GM21529 (cell line): ENCODE data around the gene CCDC63.
A peak's percentile ranks its signal among the peaks of the same experiment; 100 is the strongest.

Experiments used
- ATAC-seq: cut with Tn5 transposase; IDR thresholded peaks from one replicate; pipeline ENCODE4 v1.9.1; 2021; ENCODE audit not compliant: unreplicated experiment

CCDC63 gene

DNA sequence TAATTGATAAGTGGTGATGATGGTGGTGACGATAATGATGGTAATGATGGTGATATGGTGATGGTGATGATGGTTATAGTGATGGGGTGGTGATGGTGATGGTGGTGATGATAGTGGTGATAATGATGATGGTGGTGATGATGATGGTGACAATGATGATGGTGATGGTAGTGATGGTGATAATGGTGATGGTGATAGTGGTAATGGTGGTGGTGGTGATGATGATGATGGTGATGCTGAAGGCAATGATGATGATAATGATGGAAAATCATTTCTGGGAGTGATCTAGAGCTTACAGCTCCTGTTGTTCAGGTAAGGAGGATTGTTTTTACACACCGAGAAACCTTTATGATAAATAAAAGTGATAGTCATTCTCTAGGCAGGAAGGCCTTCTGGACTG, 33.9 kb downstream of the CCDC63 start:
- ATAC-seq = no peak

DNA sequence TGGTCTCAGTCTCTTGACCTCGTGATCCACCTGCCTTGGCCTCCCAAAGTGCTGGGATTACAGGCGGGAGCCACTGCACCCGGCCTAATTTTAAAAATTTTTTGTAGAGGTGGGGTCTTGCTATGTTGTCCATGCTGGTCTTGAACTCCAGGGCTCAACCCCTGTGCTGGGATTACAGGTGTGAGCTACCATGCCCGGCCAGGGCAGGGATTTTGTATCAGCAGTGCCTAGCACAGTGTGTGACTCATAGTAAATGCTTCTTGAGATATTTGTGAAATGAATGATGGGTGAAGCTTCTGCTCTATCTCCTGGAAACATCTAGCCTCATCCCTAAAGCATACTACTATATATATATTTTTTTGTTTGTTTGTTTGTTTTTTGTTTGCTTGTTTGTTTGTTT, 36.5 kb downstream of the CCDC63 start:
- no peak for ATAC-seq

DNA sequence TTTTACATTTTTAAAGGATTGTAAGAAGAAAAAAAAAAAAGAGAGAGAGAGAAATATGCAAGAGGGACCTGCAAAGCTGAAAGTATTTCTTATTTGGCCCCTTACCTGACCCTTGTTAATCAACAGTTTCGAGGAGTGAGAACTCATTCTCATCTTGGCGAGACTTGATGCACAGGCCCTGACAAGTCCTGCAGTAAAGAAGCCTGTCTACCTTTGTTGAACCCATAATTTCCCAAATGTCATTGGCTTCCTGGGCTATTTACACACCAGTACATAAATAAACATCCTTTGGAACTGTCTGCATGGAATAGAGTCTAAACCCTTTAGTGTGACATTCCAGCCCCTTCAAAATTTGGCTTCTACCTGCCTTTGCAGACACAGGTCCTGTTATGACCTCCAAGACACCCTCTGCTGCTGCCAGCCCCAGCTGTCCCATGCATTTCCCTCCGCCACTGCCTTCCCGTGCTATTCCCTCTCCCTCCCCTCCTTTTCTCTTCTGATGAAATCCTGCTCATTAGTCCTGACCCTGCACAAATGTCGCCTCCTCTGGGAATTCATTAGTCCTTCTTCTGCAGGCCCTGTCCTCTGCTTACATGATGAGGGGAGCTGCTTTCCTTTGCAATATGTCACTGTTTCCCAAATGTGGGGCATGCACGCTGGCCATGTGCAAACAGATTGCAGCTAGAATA, 38.5 kb downstream of the CCDC63 start:
- no peak for ATAC-seq

DNA sequence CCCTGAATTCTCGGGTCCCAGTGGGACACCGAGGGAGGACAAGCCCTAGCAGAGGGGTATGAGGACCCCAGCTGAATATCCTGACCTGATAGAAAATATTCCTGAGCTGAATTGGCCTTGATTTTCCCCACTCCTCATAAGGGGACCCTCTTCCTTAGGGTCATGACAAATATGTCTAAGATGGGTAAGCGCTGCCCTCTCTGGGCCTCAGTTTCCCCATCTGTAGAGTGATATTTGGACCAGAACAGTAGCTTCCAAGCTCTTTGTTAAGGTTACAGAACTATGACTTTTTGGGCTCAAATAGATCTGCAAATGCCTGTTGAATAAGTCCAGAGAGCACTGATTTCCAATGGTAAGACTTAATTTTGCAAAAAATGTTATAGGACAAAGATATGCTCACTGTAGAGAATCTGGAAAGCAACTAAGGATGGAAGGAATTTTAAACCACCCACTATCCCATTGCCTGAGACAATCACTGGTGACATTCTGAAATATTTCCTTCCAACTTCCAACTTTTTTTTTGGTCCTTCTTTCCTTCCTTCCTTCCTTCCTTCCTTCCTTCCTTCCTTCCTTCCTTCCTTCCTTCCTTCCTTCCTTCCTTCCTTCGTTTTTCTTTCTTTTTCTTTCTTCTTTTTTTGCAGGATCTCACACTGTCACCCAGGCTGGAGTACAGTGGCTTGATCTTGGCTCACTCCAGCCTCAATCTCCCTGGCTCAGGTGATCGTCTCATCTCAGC, 41.6 kb downstream of the CCDC63 start:
- no peak for ATAC-seq

DNA sequence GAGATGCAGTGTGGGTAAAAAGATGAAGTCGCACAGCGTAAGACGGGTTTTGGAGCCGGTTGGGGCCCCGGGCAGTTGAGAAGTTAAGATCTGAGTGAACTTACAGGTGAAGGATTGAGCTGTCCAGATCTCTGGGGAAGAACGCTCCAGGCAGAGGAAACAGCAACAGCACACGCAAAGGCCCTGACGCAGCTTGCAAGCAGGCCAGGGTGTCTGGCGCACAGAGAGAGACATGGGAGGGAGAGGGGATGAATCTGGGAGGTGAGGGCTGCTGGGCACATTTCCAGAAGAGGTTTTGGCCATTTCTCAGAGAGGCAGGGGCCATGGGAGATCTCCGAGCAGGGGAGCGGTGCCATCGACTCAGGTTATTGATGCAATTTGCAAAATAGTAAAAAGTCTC, 42.6 kb downstream of the CCDC63 start:
- ATAC-seq = no peak

DNA sequence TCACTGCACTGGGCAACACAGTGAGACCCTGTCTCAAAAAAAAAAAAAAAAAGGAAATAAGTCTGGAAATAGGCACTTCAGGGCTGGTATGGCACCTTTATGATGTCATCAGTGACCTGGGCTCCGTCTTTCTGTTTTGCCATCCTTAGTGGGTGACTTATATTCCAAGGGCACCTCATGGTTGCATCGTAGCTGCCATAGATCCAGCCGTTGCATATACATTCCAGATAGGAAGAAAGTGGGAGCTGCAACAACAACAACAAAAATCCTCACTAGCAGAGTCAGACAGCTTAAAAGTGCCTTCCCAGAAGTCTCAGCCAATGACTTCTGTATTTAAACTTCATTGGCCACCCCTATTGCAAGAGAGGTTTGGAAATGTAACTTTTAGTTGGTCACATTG, 47.2 kb downstream of the CCDC63 start:
- ATAC-seq = no peak

DNA sequence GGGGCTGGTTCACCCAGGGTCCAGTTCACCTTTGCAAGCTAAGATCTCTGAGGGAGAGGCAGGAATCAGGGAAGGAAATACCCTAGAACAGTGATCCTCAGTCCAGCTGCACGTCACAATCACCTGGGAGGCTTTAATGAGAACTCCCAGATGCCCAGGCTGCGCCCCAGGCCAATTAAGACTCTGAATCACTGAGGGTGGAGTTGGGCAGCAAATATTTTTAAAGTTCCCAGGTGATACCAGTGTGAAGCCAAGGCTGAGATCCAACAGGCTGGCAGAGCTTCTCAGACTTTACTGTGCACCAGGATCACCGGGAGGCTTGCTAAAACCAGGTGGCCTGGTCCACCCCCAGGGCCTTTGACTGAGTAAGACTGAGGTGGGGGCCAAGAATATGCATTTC, 49.8 kb downstream of the CCDC63 start:
- no peak for ATAC-seq

DNA sequence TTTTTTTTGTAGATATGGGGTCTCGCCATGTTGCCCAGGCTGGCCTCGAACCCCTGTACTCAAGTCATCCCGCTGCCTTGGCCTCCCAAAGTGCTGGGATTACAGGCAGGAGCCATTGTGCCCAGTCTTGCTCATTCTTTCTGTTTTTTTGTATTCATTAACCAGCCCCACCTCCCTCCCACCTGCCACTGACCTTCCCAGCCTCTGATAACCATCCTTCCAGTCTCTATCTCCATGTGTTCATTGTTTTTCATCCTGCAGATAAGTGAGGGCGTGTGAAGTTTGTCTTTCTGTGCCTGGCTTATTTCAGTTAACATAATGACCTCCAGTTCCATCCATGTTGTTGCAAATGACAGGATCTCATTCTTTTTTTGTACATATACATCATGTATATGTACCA, 54.6 kb downstream of the CCDC63 start:
- no peak for ATAC-seq

DNA sequence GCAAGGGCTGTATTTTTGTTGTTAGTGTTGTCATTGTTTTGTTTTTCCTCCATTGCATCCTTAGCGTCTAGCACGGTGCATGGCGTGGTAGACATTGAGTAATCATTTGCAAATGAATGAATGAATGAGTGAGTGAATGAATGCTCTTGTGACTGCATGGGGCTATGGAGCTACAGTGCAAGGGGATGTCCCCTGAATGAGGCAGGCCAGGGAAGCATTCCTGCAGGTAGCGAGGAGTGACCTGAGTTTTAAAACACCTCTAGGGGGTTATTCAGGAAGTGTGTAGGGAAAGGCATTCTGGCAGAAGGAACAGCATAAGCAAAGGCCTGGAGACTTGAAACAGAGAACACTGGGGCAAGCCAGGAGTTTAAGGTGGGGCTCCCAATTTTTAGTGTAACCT, 56.7 kb downstream of the CCDC63 start:
- no peak for ATAC-seq

DNA sequence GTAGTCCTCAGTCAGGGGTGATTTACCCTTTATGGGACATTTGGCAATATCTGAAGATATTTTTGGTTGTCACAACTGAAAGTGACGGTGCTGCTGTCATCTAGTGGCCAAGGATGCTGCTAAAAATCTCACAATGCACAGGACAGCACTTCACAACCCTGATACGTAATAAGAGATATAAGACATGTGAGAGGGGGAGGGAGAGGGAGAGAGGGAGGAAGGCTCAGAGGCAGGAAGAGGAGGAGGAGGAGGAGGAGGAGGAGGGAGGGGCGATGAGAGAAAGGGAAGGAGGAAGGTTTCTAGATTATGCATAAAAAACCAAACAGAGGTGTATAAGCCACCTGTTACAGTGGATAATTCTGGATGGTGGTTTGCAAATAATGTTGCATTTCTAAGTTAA, 59.3 kb downstream of the CCDC63 start:
- peak; percentile 54 for ATAC-seq

DNA sequence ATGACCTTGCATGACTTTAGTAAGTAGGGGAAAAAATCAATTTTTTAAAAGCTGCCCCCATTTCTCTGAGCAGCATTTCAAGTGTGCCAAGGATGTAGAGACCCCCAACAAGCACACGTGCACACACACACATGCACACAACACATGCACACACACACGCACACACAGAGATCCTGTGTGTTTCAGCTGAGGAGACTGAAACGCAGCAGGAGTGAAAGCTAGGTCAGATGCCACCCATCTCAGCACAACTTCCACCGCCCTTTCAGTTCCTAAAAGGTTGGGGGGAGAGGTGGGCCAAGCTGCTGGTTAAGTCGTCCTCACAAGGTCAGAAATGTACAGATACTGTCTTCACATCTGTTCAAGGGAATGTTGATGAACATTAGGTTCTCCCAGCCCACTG, 59.7 kb downstream of the CCDC63 start:
- no peak for ATAC-seq

DNA sequence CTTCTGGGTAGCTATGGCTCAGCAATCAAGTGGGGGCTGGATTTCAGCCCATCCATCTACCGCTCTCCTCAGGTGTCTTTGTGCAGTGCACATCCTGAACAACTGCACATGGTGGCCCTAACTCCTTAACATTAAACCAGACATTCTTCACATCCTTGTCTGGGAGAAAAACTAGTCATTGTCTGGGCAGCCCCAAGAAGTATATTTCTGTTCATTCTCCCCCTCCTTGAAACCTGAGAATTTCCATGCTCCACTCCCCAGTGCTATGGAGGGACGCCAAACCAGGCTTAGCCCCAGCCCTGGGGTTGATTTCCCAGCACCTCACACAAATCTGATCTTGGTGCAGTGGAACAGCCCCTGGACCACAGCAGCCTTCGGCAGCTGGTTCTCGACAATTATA, 60.2 kb downstream of the CCDC63 start:
- no peak for ATAC-seq

DNA sequence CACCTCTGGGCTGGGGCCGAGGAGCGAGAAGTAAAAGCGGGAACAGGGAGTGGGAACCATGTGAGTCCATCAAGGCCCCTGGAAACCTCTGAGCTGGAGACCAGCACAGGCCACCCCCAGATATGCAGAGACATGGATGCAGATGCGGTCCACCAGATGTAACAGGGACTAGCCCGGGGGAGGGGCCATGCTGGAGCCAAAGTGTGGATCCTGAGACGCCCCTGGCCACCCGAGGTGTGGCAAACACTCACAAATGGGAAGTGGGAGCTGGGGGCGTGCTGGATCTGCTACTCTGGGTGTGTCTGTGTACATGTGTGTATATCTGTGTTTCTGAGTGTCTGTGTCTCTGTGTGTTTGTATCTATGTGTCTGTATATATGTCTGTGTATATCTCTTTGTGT, 60.8 kb downstream of the CCDC63 start:
- ATAC-seq = no peak

DNA sequence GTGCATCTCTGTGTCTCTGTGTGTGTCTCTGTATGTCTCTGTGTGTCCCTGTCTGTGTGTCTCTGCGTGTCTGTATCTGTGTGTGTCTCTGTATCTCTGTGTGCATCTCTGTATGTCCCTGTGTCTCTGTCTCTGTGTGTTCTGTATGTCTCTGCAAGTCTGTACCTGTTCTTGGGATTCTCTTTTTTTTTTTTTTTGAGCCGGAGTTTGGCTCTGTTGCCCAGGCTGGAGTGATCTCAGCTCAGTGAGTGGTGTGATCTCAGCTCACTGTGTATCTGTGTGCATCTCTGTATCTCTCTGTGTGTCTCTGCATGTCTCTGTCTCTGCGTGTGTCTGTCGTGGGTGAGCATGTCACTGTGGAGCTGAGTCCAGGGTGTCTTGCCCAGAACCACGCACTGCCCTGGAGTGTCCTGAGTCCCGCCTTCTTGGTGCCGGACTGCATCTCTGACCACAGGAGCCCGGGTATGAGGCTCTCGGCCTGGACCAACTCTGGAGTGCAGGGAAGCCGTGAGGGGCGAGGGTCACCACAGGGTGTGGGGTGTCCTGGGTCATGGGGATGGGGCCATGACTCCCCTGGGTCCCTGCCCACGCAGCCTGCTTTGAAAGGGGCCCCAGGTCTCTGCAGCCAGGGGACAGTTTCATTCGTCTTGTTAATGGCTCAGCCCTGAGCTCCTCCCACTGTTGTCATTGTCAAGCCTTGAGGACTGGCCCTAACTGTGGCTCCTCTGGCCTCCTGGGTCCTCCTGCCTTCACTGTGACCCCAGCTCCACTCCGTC, 61.8 kb downstream of the CCDC63 start:
- ATAC-seq = no peak

DNA sequence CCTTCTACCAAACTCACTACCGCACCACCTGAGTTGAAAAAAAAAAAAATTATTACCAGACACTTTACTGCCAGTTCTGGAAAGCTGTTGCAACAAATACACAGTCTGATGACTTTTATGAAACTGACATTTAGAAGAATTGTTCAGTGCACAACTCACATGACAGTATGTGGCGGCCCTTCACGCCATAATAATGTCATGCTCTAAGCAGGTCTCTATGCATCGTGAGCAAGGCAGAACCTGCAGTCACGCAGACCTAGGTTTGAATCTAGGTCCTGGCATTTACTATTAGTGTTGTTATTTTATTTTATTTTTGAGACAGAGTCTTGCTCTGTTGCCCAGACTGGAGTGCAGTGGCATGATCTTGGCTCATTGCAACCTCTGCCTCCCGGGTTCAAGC, 65.5 kb downstream of the CCDC63 start:
- ATAC-seq = no peak

DNA sequence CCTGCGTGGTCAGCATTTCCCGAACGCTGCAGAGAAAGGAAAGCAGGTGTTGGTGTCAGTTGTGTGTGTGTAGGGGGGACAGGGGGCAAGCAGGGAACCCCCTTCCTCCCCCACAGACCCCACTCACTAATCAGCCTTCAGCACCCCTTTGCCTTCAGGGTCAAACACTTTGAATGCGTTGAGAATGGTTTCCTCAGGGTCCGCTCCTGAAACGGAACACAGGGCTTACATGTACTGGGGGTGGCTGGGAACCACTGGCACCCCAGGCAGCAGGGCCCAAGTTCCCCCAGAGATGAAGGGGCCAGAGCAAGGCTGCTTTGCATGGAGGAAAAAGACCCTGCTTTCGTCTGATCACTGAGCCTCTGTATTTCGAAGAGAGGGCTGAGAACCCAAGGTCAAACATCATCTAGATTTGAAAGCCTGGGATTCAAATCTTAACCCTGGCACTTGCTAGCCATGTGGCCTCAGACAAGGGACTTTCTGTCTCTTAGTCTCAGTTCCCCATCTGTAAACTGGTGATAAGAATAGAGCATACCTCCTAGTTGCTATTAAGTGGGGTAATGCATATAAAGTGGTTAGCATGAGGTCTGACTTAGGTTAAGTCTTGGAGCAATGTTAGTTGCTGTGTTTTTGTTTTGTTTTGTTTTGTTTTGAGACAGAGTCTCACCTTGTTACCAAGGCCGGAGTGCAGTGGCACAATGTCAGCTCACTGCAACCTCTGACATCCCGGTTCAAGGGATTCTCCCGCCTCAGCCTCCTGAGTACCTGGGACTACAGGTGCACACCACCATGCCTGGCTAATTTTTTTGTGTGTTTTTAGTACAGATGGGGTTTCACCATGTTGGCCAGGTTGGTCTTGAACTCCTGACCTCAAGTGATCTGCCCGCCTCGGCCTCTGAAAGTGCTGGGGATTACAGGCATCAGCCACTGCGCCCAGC, 66.6 kb downstream of the CCDC63 start:
- peak; percentile 98 for ATAC-seq

DNA sequence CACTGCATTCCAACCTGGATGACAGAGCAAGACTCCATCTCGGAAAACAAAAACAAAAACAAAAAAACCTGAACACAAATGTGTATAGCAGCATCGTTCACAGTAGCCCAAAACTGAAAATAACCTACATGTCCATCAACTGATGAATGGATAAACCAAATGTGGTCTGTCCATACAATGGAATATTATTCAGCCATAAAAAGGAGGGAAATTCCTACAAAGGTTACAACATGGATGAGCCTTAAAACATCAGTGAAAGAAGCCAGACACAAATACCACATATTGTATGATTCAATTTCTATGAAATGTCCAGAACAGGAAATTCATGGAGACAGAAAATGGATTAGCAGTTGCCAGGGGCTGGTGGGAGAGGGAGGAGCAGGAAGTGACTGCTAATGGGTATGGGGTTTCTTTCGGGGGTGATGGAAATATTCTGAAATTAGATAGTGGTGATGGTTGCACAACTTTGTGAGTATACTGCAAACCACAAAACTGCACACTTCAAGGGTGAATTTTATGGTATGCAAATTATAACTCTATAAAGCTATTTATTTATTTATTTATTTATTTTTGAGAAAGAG, 69.6 kb downstream of the CCDC63 start:
- no peak for ATAC-seq

DNA sequence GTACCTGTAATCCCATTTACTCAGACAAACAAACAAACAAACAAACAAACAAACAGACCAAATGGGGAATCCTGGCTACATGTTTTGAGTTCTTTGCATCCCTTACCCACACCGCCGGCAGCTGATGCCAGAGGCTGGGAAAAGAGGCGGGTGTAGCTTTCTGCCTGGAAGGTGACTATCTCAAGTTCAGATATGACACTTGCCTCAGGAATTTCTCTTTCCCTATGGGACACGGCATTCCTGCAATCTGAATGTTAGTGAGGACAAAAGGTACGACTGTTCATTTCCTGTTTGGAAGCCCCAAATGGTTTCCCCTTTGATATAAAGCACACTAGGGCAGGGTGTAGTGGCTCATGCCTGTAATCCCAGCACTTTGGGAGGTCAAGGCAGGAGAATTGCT, 70.7 kb downstream of the CCDC63 start:
- no peak for ATAC-seq

DNA sequence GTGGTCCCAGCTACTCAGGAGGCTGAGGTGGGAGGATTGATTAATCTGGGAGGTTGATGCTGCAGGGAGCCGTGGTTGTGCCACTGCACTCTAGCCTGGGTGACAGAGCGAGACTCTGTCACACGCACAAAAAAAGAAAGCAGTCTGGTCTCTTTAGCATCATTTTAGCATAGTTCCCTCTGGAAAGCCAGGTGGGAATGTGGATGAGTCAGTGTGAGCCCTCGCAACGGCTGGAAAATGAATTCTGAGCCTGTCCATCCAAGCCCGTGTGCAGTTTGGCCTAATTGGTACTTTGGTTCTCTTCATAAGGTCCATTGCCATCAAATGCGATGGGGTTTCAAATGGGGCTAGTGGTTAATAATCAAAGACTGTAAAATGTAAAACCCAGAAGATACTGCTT, 71.2 kb downstream of the CCDC63 start:
- no peak for ATAC-seq

DNA sequence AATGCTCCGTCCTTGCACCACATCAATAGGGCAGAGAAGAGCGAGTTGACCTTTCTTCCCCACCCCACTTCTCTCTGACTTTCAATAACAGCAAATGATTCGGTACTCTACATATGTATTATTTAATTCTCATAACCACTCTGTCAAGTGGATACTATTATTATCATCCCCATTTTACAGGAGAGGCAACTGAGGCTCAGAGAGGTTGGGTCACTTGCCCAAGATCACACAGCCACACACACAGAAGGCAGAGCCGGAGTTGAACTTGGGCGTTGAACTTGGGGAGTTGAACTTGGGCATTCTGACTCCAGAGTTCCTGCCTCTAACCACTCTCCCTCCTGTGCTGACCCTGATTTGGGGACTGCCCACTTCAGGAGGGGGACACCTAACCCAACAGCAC, 72.9 kb downstream of the CCDC63 start:
- ATAC-seq = no peak
